SK-N-MC (cell line): ENCODE measurements around the gene PHF20.

ENCODE experiments used
- EZH2 ChIP-seq: fragments of 200-600 bp; sonication (generic); IDR thresholded peaks from one replicate; pipeline ENCODE4 v1.6.1; 2017; ENCODE audit warnings: antibody characterized with exemption
- POLR2AphosphoS5 ChIP-seq: IDR thresholded peaks from 2 replicates; pipeline ENCODE4 v1.6.1; 2012; ENCODE audit warnings: mild to moderate bottlenecking, low read depth, low read length, borderline replicate concordance

GRCh38 chr20:35903843-35904242 is 132.0 kb downstream of the PHF20 start:
- no peak for TF ChIP-seq EZH2
- no peak for TF ChIP-seq POLR2AphosphoS5
